Left renal cortex interstitium (tissue), 4 donors: ENCODE data around the gene E2F6. TPM values are rescaled to one million over a fixed set of nuclear protein-coding genes. Genes with fewer than 3 reads are reported as not detected.

Source experiments
- DNase-seq, 4 donors: peaks; one replicate each; pipeline ENCODE4 v3.0.0-alpha.2; 2013; ENCODE audit warnings: low read depth in 4 of 4, low spot score in 2 of 4, missing footprints in 1 of 4
- polyA plus RNA-seq, 4 donors: library from polyadenylated mRNA; unstranded; fragments of 120-200 nt; gene quantifications; one replicate each; pipeline ENCODE4 v1.2.1, GENCODE V29; 2013; ENCODE audit not compliant: insufficient read length in 4 of 4

E2F6 gene, protein sequence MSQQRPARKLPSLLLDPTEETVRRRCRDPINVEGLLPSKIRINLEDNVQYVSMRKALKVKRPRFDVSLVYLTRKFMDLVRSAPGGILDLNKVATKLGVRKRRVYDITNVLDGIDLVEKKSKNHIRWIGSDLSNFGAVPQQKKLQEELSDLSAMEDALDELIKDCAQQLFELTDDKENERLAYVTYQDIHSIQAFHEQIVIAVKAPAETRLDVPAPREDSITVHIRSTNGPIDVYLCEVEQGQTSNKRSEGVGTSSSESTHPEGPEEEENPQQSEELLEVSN
- polyA plus RNA-seq: 10 to 100 TPM; 19.2 to 22.7 (median 21.6) TPM

DNA sequence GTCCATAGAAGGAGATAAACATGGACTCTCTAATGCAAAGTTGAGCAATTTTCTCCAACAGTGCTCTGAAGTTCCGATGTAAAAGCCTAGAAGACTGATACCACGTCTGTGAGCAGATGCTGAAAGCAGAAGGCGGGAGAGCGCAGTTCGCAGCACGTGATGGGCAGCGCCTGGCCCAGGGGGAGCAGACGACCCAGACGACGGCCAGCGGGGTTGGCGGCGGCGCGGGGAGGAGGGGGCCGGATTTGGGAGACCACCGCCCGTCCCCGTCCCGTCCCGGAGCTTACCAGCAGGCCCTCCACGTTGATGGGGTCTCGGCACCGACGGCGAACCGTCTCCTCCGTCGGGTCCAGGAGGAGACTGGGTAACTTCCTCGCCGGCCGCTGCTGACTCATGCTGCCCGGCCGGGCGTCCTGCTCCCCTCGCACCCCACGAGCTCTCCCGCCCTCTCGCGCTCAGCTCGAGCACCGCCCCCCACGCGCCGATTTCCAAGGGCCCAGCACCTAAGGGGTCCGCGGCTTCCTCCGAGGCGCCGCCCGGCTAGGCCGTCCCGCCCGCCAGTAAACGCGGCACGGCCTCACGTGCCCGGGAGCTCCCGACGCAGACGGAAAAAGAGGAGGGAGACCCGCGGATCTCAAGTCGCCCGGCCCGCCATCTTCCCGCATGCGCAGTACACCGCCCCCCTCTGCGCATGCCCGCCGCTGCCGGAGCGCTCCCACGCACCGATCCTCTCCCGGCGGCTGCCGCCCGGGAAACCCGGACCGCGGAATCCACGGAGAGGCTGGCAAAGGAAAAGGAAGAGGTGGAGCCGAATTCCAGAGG, at the start of gene E2F6:
Gene E2F6 (minus strand): TSS at position 677 of the 822 bp plus-strand sequence. CDS start 282 bp downstream, at position 395.
- DNase-seq: peak; percentile 75 to 88 (median 87)

DNA sequence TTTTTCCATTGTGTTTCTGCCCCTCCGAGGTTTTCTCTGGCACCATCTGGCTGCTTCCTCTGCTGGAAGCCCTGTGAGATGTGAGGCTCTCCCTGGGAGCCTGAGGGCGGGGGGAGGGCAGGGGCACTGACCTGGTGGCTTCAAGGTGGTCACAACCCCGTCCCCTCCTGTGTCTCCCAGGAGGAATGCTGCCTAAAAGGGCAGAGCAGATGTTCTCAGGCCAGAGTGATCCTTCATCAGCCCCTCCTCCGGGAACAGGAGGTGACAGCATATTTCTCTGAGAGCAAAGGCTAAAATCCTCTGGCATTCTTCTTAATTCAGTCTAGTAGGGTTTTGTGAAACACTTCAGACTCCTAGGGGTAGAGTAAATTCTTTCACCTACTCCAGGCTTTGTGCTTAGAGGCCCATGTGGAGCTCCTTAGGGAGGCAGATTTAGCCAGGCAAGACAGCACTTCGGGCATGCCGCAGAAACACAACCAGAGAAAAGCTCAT, 49.6 kb upstream of the E2F6 start:
- no peak for DNase-seq

DNA sequence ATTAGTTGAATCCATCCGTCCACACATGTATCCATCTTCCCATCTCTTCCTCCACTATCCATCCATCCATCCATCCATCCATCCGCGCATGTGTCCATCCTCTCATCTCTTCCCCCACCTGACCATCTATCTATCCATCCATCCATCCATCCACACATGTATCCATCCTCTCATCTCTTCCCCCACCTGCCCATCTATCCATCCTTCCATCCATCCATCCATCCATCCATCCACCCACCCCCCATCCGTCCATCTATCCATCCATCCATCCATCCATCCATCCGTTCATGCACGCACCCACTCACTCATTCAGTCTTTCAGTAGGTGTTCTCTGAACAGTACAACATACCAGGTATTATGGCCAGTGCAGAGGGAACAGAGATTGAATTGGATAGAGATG, 48.9 kb upstream of the E2F6 start:
- DNase-seq: no peak

DNA sequence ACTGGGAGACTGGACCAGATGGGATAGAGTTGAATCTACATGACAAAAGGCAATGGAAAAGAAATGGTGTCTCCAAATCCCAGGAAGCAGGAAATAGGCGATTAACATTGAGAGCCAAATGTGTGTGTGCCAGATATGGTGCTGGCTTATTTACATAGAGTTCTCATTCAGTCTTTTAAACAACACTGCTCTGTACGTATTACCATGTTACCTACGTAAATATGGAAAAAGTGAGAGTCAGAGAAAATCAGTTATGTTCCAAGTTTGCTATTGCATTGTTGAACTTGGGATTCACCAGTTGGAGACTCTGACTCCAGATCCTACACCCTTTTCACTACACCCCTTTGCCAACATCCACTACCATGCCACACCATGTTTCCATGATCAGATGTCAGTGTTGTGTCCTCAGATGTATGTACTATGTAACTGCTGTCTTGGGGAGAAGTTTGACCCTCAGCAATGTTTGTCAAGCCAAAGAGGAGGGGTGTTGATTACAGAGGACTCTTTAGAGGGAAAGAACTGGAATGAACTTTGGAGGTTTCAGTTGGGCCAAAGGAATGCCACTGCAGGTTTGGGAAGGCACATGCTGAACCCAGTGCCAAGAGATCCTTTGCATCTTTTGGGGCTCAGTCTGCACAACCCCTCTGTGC, 48.2 kb upstream of the E2F6 start:
- DNase-seq: no peak

DNA sequence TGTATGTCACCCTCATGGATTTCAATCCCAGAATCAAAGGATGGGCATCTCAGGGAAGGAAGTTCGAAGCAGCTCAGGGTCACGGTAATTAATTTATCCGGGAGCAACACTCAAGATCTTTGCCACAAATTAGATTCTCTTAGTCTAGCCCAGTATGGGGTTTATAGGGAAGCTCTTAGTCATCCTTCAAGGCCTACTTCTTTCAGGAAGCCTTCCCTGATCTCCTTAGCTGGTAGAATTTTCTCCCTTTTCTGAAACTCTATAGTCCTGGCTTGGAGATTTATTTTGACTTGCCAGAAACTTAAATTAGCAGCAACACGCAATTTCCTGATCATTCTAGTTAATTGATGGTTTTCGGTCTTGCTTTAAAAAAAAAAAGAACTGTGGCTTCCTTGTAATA, 47.4 kb upstream of the E2F6 start:
- no peak for DNase-seq

DNA sequence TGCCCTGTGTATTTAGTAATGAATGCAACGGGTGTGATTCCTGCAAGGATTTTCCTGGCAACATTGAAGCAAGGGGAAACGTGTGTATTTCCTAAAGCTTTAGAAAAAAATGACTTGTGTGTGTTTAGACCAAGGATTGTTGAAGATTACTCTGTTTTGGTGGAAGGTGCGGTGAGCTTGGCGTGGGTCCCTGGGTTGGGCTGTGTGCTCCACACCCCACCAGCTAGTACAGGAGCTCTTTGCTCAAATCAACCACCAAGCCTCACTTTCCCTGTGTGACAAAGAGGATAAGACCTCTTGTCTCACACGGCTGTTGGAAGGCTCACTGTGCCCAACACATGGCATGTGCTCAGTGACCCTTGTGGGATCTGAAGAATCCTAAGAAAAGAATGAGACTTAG, 46.5 kb upstream of the E2F6 start:
- DNase-seq: no peak

DNA sequence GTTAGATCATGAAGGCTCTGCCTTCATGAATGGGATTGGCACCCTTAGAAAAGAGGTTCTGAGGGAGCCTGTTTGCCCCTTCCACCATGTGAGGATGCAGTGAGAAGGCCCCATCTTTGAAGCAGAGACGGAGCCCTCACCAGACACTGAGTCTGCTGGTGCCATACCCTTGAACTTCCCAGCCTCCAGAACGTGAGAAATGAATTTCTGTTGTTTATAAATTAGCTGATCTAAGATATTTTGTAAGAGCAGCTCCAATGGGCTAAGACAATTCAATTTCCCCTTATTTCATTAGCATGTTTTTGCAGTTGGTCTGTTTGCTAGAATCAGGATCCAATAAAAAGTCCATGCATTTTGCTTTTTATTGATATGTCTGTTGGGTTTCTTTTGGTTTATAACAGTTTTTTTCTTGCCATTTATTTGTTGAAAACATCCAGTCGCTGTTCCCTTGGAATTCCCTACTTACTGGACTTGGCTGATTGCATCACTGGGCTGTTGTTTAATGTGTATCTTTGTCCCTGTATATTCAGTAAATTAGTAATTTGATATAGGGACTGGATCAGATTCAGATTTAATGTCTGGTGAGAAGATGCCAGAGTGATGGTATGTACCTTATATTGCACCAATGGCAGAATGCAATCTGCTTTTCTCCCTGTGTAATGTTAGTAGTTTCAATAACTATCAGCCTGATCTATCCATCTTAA, 43.8 kb upstream of the E2F6 start:
- DNase-seq: no peak

DNA sequence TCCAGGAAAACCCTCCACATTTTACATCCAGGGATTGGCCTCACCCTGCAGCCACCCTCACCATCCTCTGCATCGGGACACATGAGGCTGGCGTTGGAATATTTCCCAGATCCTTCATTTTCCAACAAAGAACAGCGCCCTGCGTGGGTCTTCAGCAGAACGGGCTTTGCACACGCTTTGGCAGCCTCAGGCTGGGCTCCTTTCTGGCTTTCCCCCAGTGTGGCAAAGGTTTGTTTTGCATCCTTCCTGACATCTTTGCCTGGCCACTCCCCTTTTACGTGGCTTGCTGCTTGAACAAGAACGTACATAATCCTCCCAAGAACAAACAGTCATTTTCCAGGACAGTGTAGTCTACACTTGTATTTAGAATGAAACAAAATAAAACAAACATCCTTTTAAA, 42.3 kb upstream of the E2F6 start:
- DNase-seq: no peak

DNA sequence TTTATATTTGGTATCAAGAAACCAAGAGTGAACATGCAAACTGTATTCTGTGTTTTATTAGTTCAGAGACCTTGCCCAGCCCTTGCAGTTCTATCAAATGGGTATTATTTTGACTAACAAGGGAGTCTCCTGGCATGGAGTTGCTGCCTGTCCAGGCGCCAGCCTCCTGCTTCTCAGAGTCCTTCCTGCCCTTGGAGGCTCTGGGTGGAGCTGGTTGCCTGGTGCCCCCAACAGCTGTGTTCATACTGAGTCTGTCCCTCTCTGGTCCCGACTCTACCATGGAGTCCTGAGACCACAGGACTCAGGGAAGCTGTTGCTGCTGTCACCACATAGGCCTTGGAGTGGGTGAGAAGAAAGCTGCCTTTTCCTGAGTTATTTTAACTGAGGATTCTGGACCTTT, 41.6 kb upstream of the E2F6 start:
- DNase-seq: no peak

DNA sequence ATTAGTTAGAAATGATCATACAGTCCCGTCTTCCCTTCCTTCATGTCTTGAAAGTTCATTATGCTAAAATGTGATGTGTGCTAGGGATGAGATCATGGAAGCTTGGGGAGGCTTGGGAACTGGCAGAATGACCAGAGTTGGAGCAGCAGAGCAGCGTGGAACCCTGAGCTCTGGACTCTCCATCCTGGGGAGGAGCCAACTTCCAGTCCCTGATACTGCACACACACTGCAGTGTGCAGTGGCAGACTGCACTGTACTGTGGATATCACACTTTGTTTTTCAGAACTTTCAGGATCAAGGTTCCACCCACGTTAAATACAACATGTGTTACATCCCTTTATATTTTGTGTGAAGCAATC, 40.6 kb upstream of the E2F6 start:
- DNase-seq: no peak

DNA sequence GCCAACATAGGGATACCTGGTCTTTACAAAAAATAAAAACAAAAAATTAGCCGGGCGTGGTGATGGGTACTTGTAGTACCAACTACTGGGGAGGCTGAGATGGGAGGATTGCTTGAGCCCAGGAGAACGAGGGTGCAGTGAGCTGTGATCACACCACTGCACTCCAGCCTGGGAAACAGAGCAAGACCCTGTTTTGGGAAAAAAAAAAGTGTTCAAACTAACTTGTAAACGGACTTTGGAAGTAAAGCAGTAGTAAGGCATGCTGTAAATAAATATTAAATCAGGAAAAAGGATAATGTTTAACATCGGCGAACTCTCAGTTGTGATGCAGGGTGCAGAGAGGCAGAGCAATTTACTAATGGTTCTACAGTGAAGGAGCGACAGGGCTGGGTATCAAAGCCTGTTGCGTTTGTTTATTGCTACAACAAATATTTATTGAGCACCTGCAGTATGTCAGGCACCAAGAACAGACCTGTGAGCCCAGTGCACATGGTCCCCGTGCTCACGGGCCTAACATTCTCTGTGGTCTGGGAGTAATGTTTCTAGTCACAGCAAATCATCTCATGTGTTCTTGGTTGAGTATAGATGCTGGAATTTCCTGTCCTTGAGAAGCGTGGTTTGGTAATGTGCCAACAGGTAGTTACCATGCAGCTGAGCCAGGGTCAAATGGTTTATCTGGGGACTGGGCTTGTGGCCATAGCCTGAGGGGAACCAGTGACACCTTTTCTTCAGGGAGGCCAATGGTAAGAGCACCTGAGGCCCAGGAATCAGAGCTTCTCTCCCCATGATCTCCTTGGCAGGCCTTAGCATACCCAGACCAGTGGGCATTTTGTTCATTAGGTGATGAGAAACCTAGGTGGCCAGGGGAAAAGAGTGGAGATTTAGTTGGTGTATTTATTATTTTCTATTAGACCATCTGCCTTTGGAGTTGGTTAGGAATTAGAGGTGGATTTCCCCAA, 40.0 kb upstream of the E2F6 start:
- DNase-seq: no peak

DNA sequence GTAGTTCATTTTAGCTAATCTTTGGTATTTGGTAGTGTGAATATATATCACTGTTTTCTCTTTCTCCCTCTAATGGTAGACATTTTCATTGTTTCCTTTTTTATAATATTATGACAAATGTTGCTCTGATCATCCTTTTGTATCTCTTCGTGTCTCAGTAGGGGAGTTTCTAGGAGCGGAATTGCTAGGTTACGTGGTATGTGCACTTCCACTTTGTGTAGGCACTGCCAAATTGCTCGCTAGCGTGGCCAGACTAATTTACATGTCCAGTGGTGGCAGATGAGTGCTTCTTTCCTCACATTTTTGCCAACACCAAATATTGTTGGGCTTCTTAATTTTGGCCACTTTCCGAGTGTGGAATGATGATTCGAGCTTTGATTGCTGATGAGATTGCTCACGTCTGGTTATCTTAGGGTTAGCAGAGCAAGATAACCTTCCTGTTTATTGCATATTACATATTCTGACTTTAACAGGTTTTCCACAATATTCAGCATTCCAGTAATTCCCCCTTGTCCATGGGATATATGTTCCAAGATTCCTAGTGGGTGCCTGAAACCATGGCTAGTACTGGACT, 37.5 kb upstream of the E2F6 start:
- no peak for DNase-seq

DNA sequence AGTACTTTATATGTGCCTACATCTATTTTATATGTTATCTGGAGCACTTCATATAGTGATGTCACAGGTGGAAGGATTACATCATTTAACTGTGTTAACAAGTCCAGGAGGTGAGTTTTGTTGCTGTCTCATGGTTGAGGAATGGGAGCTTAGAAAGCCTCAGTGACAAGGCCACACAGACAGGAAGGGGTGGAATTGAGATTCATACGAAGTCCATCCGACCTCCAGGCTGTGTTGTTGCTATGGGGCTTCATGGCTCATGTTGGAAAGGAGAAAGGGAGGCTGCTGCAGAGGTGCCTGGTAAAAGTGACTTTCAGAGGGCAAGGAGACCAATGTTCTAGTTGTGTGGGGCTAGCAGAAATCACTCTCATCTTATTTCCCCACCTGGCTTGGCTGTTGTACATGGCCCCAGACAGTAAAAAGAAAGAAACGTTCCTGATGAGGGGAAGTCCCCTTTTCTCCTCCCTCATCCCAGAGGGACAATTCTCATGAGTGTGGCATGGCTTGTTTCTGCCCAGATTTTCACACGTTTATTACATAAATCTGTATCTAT, 36.9 kb upstream of the E2F6 start:
- no peak for DNase-seq

DNA sequence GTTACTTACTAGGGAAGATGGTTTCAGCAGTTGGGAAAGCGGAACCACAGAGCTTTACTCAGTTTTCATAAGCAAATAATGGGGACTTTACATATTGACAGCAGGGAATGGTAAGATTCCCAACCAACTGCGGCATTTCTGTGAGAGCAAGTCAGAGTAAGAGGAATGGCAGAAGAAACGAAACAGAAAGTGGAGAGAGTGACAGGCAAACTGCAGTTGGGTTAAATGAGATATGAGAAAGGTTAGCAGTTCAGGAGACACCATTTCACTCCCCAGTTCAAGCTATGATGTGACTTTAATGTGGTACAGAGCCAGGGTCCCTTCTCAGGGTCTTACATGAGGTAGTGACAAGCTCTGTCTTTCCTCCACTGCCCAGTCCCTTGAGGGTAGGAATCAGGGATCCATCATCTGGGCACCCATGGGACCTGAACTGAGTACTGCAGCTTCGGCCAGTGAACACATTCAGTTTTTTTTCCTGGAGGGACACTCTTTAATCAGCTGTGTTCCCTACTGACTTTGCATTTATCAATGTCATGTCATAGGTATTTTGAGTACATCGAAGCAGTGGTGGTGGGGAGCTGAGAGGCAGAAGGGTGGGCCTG, 34.8 kb upstream of the E2F6 start:
- DNase-seq: no peak

DNA sequence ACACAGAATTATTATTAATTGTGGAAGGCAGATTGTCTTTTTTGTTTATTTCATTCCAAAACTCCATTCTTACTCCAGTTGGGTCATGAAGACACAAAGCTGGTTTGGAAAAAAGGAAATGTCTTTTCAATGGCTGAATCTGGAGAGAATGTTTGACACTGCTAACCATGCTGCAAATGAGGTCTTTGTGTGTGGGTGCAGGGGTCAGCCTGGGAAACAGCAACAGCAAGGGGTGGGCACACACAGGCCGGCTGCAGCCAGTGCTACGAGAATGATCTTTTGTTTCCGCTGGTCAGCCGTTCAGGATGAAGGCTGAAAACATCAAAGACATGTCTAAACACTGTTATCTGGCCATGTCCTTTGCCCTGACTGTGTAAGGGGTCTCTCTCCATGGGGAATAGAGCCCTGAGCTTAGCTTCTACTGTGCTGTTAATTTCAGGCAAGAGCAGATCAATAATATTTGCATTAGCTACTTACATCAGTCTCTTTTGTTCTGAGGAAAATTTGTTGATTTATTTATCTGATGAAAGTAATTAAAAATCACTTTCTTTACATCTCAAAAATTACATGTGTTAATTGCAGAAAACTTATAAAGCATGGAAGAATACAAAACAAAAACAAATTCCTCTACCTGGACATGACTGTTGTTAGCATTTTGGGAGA, 33.3 kb upstream of the E2F6 start:
- no peak for DNase-seq

DNA sequence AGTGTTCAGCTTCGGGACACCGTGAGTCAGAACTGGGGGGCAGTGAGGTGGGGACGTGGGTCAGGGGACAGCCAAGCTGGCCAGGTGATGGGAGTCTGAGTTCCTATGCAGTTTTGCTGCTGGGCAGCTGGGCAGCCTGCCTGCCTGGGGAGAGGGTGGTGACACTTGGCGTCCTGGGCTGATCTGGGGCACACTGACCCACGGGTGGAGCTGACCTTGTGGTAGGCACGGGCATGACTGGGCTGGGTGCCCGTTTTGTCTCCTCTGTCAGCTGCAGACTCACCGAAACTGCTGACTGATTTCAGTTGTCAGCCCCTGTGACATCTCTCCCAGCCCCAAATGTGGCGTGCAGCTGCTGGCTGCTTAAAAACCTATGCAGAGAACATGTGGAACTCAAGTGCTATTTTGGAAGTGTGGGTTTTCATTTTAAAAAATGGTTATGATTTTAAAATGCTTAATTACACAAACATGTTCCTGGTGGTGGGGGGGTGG, 32.6 kb upstream of the E2F6 start:
- DNase-seq: no peak

DNA sequence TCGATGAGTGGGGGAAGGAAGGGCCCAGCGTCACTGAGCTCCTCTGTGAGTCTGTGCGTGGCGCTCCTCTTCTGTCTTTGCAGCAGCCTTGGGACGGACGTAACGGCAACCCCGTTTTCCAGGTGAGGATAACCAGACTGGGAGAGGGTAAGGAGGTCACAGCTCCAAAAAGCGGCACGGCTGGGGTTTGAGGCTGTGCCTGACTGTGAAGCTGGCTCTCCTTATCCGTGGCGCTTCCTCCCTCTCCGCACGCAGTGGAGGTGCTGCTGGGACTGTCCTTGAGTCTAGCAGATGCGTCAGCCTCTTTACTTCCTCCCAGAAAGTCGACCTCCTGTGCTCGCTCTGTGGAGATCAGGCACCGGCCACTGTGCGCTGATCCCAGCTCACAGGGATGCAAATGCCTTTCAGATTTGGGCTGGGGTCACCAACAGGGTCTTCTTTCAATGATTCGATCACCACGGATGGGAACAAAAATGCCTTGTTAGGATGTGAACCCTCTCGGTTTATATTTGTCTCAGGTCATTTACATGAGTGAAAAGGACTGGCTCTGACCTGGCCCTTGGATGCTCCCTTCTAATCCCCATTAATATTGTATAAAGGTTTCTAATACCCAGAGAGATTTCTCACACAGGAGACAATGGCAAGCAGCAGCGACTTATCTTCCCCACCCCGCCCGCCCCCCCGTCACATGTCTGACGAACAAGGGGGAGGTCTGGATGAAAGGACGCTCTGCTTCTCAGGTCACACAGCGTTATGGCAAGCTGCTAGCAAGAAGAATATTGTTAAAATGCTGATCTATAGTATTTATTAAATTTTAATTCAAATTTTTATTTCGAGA, 30.1 kb upstream of the E2F6 start:
- DNase-seq: no peak
